IPS-18c (cell line): ENCODE results near the gene SYTL2.
"Not testable (repeated sequence)": the region's sequence is repeated elsewhere in the genome, so short reads cannot be mapped to it uniquely, and the experiment has no call there.

ENCODE experiments used
- H3K4me3 ChIP-seq: 2 replicates; pipeline ENCODE4 v1.7.0; 2013; ENCODE audit warnings: low read depth, mild to moderate bottlenecking, low read length, moderate library complexity; ENCODE audit not compliant: insufficient read depth
- H3K9me3 ChIP-seq: one replicate; pipeline ENCODE4 v1.6.1; 2013; ENCODE audit warnings: mild to moderate bottlenecking, low read length, moderate library complexity; ENCODE audit not compliant: control insufficient read depth, insufficient read depth

Gene SYTL2

DNA sequence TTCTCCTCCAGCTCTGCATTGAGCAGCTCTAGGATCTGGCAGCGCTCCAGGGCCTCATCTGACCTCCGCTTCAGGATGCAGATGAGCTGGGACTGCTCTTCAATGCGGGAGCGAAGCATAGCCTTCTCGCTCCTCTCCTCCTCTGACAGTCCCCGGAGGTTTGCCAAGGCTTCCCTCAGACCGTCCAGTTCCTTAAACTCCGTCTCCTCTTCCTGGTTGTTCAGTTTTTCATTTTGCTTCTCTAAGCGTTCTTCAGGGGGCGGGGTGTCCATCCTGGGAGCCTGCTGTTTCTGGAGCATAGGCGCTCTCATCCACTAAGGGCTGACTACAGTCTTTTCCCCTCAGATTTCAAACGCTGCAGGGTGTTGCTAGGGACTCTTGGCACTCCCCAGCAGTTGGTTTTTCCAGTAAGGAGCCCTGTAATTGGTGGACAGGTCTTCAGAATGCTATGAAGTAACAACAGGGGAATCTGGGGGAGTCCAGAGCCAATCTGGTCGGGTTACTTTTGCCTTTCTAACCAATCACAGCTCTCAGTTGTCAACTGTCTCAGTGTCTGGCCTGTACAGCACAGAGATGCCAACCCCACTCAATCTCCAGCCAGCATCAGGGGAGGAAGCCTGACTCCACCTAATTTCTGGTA is 125.0 kb downstream of the SYTL2 start, which contains the start of gene CCDC89:
Gene CCDC89, minus strand, starts transcription at position 376 of the 640 bp plus-strand sequence. Its CDS starts 65 bp downstream, at position 311.
- no peak within 1 kb of the TSS for H3K4me3 ChIP-seq
- no peaks in the 10 kb centered on the region for H3K9me3 ChIP-seq

DNA sequence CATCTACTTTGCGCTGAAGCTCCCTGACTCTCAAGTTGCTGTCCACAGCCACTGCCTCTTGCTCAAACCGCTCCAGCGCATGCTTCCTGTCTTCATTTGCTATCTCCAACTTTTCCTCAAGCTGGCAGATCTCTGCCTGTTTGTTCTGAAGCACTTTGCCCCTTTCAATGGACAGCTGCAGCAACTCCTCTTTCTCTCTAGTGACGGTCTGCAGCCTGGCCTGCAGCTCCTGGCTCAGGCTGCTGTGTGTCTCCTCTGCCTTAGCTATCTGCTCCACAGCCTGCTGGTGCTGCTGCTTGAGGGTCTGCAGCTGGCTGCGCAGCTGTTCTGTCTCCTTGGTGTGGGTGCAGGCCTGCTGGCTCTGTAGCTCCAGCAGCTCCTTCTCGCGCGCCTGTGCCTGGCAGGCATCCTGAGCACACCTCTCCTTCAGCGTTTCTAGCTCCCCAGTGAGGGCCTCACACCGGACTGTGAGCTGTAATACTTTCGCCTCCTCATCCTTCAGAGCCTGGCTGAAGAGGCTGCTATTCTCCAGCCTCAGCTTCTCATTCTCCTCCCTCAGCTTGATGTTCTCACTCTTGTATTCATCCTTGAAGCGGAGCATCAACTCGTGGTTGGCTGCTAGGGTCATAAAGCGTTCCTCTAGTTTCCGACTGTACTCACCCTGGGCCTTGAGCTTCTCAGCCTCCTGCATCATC is 125.7 kb downstream of the SYTL2 start:
- Histone ChIP-seq H3K4me3 (no peak overlapping the region), H3K9me3 (no peaks in the 10 kb centered on the region)

DNA sequence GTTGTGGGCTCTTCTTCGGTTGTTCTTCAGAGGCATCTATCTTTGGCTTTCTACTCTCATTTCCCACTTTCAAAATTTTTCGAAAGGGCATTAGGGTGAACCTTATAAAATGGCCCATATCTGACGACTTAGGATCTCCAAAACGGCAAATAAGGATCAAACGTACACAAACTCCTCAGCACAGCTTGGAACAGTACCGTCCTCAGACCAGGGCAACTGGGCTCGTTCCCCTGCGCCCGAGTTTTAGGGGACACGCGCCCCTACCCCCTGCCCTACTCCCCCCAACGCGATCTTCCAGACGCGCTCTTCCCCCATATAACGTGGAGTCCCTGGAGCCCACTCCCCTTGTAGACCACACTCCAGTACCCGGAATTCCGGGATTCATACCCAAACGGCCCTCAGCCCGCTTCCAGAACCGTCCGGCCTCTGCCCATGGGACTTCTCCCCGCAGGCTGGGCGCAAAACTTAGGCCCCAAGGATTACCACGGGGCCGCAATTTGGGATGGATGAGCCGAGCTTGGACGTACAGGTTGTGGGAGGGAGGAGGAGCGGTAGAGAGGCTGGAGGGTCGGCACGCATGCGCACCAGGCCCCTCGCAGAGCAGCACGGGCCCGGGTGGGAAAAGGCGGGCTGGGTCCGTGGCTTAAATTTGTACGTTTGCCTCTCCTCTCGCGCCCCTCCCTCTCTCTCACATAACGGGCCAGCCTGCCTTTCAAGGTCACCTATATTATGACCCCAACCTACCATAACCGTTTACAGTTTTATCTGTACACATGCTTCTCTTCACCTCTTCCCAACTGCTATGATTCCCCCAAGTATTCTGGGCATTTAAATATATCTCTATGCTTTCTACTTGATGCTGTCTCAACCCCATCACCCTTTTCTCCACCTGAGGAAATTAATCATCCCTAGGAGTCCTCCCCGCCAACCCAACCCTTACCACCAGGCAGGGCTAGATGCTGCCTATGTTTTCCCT is 128.3 kb downstream of the SYTL2 start:
- no peaks in the 10 kb centered on the region for H3K9me3 ChIP-seq
- no peak overlapping the region for H3K4me3 ChIP-seq

DNA sequence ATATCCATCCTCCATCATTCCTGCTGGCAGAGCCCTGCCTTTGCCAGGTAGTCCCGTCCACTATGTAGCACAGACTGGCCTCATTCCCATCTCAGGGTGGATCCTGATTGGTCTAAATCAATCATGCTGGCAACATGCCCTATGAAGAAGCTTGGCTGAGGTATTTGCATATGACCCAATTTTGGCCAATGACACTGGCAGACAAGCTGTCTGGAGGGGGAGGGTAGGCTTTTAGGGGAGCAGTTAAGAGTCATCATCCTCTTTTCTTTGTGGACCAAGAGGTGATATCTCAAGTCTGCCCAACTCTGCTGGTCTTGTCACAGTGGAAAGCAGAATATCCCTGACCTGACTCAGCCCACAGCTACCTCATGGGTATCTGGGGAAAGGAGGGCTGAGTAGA is 130.0 kb downstream of the SYTL2 start:
- Histone ChIP-seq H3K9me3 (no peaks in the 10 kb centered on the region), H3K4me3 (no peak overlapping the region)

DNA sequence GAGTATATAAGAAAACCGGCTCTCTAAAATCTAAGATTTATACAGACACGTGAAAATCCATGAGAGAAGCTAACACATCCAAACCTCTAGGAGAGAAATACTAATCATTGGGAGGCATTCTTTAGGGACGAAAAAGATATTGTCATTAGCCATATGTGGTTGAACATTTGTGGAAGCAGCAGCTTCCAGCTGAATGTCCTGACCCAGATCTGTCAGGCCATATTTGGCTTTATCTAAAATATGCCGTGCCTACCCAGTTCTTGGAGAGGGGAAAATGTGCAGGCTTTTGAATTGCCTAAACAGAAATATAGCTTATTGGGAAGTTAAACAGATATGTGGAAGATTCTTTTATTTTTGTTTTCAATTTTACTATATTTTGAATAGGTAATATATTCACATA is 131.4 kb downstream of the SYTL2 start:
- Histone ChIP-seq H3K4me3 (no peak overlapping the region), H3K9me3 (peaks cover 2% of the 10 kb centered on the region)

GRCh38 chr11:85673393-85673792 is 137.5 kb downstream of the SYTL2 start:
- no peak overlapping the region for H3K4me3 ChIP-seq
- peaks cover 2% of the 10 kb centered on the region for H3K9me3 ChIP-seq

DNA sequence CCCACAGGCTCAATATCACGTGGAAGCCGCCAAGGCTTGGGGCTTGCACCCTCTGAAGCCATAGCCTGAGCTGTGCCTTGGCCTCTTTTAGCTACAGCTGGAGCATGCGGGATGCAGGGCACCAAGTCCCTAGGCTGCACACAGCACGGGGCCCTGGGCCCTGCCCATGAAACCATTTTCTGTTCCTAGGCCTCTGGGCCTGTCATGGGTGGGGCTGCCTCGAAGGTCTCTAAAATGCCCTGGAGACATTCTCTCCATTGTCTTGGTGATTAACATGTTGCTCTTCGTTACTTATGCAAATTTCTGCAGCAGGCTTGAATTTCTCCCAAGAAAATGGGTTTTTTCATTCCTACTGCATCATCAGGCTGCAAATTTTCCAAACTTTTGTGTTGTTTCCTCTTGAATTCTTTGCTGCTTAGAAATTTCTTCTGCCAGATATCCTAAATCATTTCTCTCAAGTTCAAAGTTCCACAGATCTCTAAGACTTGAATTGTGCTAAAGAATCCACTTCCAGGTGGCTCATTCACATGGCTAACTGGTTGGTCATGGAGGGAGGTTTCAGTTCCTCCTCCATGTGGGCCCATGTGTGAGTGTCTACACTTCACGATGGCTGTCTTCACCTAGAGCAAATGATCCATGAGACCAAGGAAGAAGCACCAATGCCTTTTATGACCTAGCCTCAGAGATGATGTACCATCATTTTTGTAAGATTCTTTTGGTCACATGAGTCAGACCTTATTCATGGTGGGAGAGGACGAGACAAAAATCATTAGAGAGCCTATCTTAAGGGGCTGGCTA is 138.6 kb downstream of the SYTL2 start:
- peaks cover 2% of the 10 kb centered on the region for H3K9me3 ChIP-seq
- no peak overlapping the region for H3K4me3 ChIP-seq

DNA sequence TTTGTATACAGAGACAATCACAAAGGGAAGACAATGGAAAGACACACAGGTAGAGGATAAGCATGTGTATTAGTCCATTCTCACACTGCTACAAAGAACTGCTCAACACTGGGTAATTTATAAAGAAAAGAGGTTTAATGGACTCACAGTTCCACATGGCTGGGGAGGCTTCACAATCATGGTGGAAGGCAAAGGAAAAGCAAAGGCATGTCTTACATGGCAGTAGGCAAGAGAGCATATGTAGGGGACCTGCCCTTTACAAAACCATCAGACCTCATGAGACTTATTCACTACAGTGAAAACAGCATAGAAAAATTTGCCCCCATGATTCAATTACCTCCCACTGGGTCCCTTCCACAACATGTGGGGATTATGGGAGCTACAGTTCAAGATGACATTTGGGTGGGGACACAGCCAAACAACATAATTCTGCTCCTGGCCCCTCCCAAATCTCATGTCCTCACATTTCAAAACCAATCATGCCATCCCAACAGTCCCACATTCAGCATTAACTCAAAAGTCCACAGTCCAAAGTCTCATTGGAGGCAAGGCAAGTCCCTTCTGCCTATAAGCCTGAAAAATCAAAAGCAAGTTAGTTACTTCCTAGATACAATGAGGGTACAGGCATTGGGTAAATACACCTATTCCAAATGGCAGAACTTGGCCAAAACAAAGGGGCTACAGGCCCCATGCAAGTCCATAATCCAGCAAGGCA is 139.8 kb downstream of the SYTL2 start:
- not testable (repeated sequence) for H3K9me3 ChIP-seq, H3K4me3 ChIP-seq

GRCh38 chr11:85668157-85668556 is 142.8 kb downstream of the SYTL2 start:
- no peaks in the 10 kb centered on the region for H3K9me3 ChIP-seq
- no peak overlapping the region for H3K4me3 ChIP-seq

DNA sequence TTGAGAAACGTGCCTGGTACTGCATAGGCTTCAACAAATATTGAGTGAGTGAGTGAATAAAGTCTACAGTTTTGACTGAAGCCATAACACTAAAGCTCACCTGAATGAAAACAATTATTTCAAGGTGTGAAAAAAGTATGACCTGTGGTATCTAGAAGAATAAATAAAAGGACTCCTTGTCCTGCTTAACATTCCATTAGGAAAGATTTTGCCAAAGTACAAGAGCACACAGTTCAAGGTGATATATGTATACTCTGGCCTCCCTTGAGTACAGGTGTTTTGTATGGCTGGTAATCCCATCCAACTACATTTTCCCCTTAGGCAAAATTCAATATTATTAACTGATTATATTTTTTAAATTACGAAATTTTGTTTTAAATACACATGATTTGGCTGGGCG is 144.3 kb downstream of the SYTL2 start:
- Histone ChIP-seq H3K9me3 (no peaks in the 10 kb centered on the region), H3K4me3 (no peak overlapping the region)

DNA sequence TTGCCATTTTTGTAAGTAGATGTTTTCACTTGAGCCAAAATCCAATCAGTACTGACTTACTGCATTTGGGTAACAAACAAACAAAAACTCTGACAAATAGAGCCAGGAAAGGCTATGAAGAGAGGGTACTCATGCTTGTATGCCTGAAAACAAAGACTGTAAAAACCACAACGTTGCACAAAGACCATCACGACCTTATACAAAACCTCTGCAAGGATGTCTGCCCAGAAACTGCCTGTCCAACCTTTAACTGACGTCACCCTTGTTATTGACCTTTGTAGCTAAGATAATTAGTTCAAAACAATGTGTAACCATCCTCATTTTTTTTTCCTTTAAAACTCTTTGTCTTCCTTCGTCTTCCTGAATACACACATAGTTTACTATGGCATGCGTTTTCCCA is 145.2 kb downstream of the SYTL2 start:
- Histone ChIP-seq H3K9me3 (no peaks in the 10 kb centered on the region), H3K4me3 (no peak overlapping the region)

DNA sequence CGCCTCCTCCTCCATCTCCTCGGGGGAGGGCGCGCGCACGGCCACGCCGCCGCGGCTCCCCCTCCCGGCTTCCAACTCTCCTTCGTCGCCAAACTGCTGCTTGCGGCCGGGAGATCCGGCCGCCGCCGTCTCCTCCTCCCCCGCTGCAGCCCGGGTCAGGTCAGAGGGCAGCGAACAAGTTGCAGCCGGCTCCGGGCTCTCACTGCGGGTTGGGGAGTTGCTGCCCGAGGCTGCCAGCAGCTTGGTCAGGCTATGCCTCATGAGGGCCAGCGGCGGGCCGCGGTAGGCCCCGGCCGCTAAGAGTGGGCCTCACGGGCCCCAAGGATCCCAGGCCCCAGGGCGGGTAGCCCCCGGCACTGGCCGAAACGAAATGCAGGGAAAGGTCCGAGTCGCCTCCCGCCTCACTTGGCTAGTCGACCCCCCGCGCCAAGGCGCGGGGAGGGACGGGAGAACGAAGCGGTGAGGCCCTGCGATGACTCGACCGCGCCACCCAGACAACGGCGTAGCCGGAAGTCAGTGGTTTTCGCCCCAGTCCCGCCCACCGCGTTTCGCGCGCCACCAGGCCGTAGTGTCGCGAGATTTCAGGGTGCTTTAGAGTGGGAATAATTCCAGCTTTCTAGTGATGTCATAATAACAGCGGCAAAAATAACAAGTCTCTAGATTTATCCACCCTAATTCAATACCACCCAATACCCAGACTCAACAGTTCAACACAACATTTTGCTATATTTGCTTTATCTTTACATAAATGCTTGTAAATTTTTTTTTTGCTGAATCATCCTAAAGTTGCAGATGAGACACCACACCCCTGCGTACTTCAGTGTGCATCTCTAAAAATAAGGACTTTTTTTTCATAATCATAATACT is 146.1 kb downstream of the SYTL2 start, which contains the start of gene CREBZF:
Gene CREBZF, minus strand, starts transcription at position 515 of the 867 bp plus-strand sequence. Its CDS starts 254 bp downstream, at position 261.
- peak within 1 kb of the TSS; percentile 97 for H3K4me3 ChIP-seq
- no peaks in the 10 kb centered on the region for H3K9me3 ChIP-seq

GRCh38 chr11:85663753-85664614 is 147.0 kb downstream of the SYTL2 start:
- Histone ChIP-seq H3K4me3 (peak overlapping the region; percentile 97), H3K9me3 (no peaks in the 10 kb centered on the region)

DNA sequence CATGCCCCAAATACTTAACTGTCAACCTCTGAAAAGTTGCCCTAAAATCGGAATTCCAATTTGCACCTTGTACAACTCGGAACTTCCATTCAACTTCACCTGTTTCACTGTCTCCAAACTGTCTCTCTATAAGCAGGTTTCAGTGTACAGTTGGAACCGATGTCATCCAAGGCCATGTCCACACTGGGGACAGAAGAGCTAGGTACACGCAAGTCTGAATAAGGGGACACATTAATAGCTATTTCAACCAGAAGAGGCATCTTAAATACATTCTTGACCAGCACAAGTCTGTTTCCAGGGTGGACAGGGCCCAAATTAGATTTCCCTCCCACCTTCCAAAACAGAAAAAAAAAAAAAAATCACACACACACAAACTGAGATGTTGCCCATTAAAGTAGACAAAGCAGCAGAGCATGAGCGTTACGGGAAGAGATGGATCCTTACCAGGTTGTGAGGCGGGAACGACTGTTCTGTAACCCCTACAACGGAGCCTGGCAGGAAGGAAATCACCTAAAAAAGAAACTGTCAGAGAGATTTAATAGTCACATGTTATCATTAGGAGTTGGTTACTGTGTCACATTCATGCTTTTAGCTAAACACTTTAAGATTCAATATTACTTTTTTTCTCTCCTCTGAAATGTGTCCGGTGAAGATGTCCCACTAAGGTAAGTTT is 147.7 kb downstream of the SYTL2 start:
- Histone ChIP-seq H3K4me3 (peak overlapping the region; percentile 97), H3K9me3 (no peaks in the 10 kb centered on the region)
